GM18861 (cell line): ENCODE data around the gene RPS10.

Source experiments
- ATAC-seq: cut with Tn5 transposase; IDR thresholded peaks from one replicate; pipeline ENCODE4 v1.9.1; 2021; ENCODE audit not compliant: unreplicated experiment

The RPS10 gene

GRCh38 chr6:34425498-34426410, at the start of gene RPS10:
Gene RPS10, minus strand, starts transcription at chr6:34426069. Its CDS starts 848 bp downstream, at chr6:34425221.
- peak; percentile 79 for ATAC-seq

- no peak for ATAC-seq
These were observed 49.4 kb upstream of the RPS10 start for GRCh38 chr6:34475238-34475682.

GRCh38 chr6:34474754-34475153, 48.9 kb upstream of the RPS10 start:
- no peak for ATAC-seq

- no peak for ATAC-seq
These were observed 48.1 kb upstream of the RPS10 start for GRCh38 chr6:34473967-34474366.

GRCh38 chr6:34472425-34472824, 46.6 kb upstream of the RPS10 start:
- no peak for ATAC-seq

- ATAC-seq, result no peak
These were observed 43.6 kb upstream of the RPS10 start for GRCh38 chr6:34469499-34469898.

- no peak for ATAC-seq
These were observed 42.6 kb upstream of the RPS10 start for GRCh38 chr6:34468378-34468892.

- no peak for ATAC-seq
These were observed 40.6 kb upstream of the RPS10 start for GRCh38 chr6:34466242-34467185.

GRCh38 chr6:34465531-34466241, 39.8 kb upstream of the RPS10 start, which contains the start of gene PACSIN1:
Gene PACSIN1, plus strand, starts transcription at chr6:34466076. Its CDS starts 60,230 bp downstream, at chr6:34526306.
- no peak for ATAC-seq

GRCh38 chr6:34463849-34464248, 38.0 kb upstream of the RPS10 start:
- ATAC-seq, result no peak

GRCh38 chr6:34463299-34463698, 37.4 kb upstream of the RPS10 start:
- no peak for ATAC-seq

- ATAC-seq, result no peak
These were observed 36.7 kb upstream of the RPS10 start for GRCh38 chr6:34462551-34462971.

- no peak for ATAC-seq
These were observed 36.1 kb upstream of the RPS10 start for GRCh38 chr6:34462010-34462409.

GRCh38 chr6:34460796-34461507, 35.1 kb upstream of the RPS10 start:
- no peak for ATAC-seq

- ATAC-seq, result no peak
These were observed 34.2 kb upstream of the RPS10 start for GRCh38 chr6:34459899-34460593.

GRCh38 chr6:34457742-34458735, 32.2 kb upstream of the RPS10 start:
- no peak for ATAC-seq

GRCh38 chr6:34457382-34457741, 31.5 kb upstream of the RPS10 start:
- no peak for ATAC-seq

GRCh38 chr6:34455831-34456230, 30.0 kb upstream of the RPS10 start:
- no peak for ATAC-seq
